Heart right ventricle (tissue), 16 donors: ENCODE data around the gene RNF130. TPM values are rescaled to one million over a fixed set of nuclear protein-coding genes. Genes with fewer than 3 reads are reported as not detected.

Experiments used
- ATAC-seq, 8 donors: fragments of 200-7000 bp; cut with Tn5 transposase; one replicate each; pipeline ENCODE4 v1.9.1; 2020; ENCODE audit warnings: mild to moderate bottlenecking in 8 of 8, moderate library complexity in 8 of 8, moderate number of reproducible peaks in 1 of 8
- DNase-seq, 2 donors: peaks; one replicate each; pipeline ENCODE4 v3.0.0-alpha.2; 2020
- H3K27ac ChIP-seq, 10 donors: fragments of 200-600 bp; sonication (generic) in 2 of 10; one replicate each; pipeline versions ENCODE4 v1.5.0 to v1.8.0; 2020 to 2022; ENCODE audit warnings: mild to moderate bottlenecking in 3 of 10
- H3K27me3 ChIP-seq, 7 donors: fragments of 200-600 bp; one replicate each; pipeline ENCODE4 v1.8.0; 2021 to 2022; ENCODE audit warnings: mild to moderate bottlenecking in 2 of 7
- H3K36me3 ChIP-seq, 9 donors: fragments of 200-600 bp; sonication (generic) in 1 of 9; one replicate each; pipeline versions ENCODE4 v1.5.0 to v1.8.0; 2020 to 2022; ENCODE audit warnings: mild to moderate bottlenecking in 2 of 9
- H3K4me1 ChIP-seq, 9 donors: fragments of 200-600 bp; sonication (generic) in 1 of 9; one replicate each; pipeline versions ENCODE4 v1.5.0 to v1.8.0; 2020 to 2022; ENCODE audit warnings: mild to moderate bottlenecking in 4 of 9
- H3K4me3 ChIP-seq, 10 donors: fragments of 200-600 bp; sonication (generic) in 2 of 10; one replicate each; pipeline versions ENCODE4 v1.5.0 to v1.8.0; 2020 to 2022; ENCODE audit warnings: mild to moderate bottlenecking in 7 of 10, moderate library complexity in 2 of 10
- H3K9me3 ChIP-seq, 11 donors: fragments of 200-600 bp in 10 of 11; sonication (generic) in 2 of 11; one replicate each; pipeline versions ENCODE4 v1.5.0 to v1.8.0; 2013 to 2022; ENCODE audit warnings: mild to moderate bottlenecking in 2 of 11, control low read depth in 1 of 11, moderate library complexity in 1 of 11
- CTCF ChIP-seq, 9 donors: fragments of 200-600 bp; sonication (generic) in 2 of 9; IDR thresholded peaks; one replicate each; pipeline versions ENCODE4 v1.5.0 to v1.8.0; 2021 to 2022; ENCODE audit warnings: antibody characterized with exemption in 9 of 9, mild to moderate bottlenecking in 5 of 9, moderate library complexity in 1 of 9
- WGBS, 2 donors: extraction: QIAGEN DNeasy Blood & Tissue Kit; methylation state at CpG; one replicate each; pipeline ENCODE4 v1.1.7; 2013; ENCODE audit warnings: inconsistent platforms in 1 of 2; 5-methylcytosine and 5-hydroxymethylcytosine counted together
- intact Hi-C, 10 donors: fragments of 100-400 bp; cut with DNase I; formaldehyde crosslinking; loops; one replicate each; pipeline versions ENCODE4 v1.11.1 to v1.14.2; 2022
- polyA plus RNA-seq, 2 donors: library from polyadenylated mRNA; stranded (reverse); fragments of 200-250 nt; gene quantifications; one replicate each; pipeline ENCODE4 v1.2.3, GENCODE V29; 2013
- total RNA-seq, 10 donors: library from RNA; stranded (reverse); fragmentation: NEBNext Ultra II Directional in 3 of 10; extraction: Animal tissue kit (Norgen Biotek cat#: 25700) in 3 of 10; gene quantifications; one replicate each; pipeline versions ENCODE4 v1.2.1 to v1.2.4, GENCODE V29; 2021 to 2023
- donor health status: Arrhythmogenic right ventricular cardiomyopathy.
- donor health status: ischemic (EF 13 %, LVEDD 7.1; RV severe dilation, severe dysfunction).
- donor health status: healthy with polysubstance abuse.
- donor health status: DM: no; HTN: yes; CAD: no.
- donor health status: DM: no; HTN: no; CAD: no.
- donor health status: ischemic (EF 25% LVEDD 6.9; RV normal size, moderate dysfunction).
- donor health status: ischemic (EF 25% LVEDD 5.7; RV mildly dilated, moderate dysfunction).
- donor health status: healthy.
- donor health status: DM: yes; HTN: yes; CAD: no.
- donor health status: Ischemic cardiomyopathy.
- donor health status: ischemic (EF 35%, LVEDD 5.7; RV mildly dilated, moderate dysfunction).
- donor health status: nonischemic (EF 11% LVEDD 7.7; RV severe dilation, severe dysfunction).
- donor health status: DM: yes; HTN: yes; CAD: no.
- donor health status: PGD.
- donor health status: ischemic (EF 29% LVEDD 5.4; RV normal size, mild dysfunction).
- donor health status: nonischemic (EF 23%, LVEDD 6.1; RV moderate dilation, normal function).

Gene RNF130
- total and polyA plus RNA-seq, 12 donors, result 21.9 to 55.8 (median 33.2) TPM

DNA sequence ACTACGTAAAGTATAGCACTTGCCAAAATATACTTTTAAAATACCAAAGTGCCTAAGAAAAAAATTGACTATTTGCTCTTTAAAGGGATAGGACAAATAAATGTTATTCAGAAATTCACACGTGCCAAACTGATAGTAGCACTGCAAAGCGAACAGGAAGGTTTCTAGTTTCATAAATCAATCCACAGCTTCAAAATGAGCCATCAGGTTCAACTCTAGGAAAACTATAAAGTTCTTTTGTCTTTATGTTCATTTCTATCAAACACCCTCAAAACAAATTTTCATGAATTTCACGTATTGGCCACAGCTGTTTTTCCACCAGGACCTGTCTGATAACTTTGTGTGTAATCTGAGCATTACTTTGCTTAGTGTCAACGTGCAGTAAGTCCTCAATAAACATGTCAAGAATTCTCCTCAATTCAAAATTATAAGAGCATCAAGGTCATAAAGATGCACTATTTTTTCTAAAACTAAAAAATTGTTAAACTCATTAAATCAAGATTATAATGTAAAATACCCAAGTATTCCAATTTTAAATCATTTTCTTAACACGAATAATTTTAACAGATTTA is 3.0 kb downstream of the RNF130 start:
- ATAC-seq (no peak), DNase-seq (no peak)
- intact Hi-C loops, result no loop called here
- Histone ChIP-seq H3K4me3 (no peak overlapping the region), H3K27me3 (no peaks in the 10 kb centered on the region), H3K9me3 (peaks cover 0 to 6% (median 0%) of the 10 kb centered on the region in 11 donors), H3K4me1 (peaks cover 0 to 40% (median 17%) of the 10 kb centered on the region in 9 donors), H3K27ac (peak overlapping the region in 1 of 10 donors; percentile 96), H3K36me3 (no peaks in the 10 kb centered on the region)
- no peak for TF ChIP-seq CTCF (IDR thresholded peaks at IDR 0.05)
- 70 to 72% methylated on average over 6 of the region's 6 CpGs for whole genome bisulfite sequencing, 2 donors

GRCh38 chr5:180067986-180068385 is 3.6 kb downstream of the RNF130 start:
- Histone ChIP-seq H3K4me3 (no peak overlapping the region), H3K27ac (no peak overlapping the region), H3K4me1 (peaks cover 0 to 40% (median 17%) of the 10 kb centered on the region in 9 donors), H3K27me3 (no peaks in the 10 kb centered on the region), H3K9me3 (peaks cover 0 to 6% (median 0%) of the 10 kb centered on the region in 11 donors), H3K36me3 (no peaks in the 10 kb centered on the region)
- DNase-seq (no peak), ATAC-seq (no peak)
- TF ChIP-seq CTCF (IDR thresholded peaks at IDR 0.05), result no peak
- 82 to 86% methylated on average over 4 of the region's 4 CpGs for WGBS, 2 donors
- intact Hi-C loops, result no loop called here

GRCh38 chr5:180060192-180060591 is 11.4 kb downstream of the RNF130 start:
- H3K27ac ChIP-seq, result no peak overlapping the region
- no peaks in the 10 kb centered on the region for H3K27me3 ChIP-seq
- intact Hi-C loops, result no loop called here
- H3K9me3 ChIP-seq, result no peaks in the 10 kb centered on the region
- H3K4me1 ChIP-seq, result peaks cover 0 to 19% (median 0%) of the 10 kb centered on the region in 9 donors
- ATAC-seq (no peak), DNase-seq (no peak)
- WGBS, 2 donors, result 97 to 98% methylated on average over 7 of the region's 7 CpGs
- no peak for TF ChIP-seq CTCF (IDR thresholded peaks at IDR 0.05)
- H3K36me3 ChIP-seq, result no peaks in the 10 kb centered on the region
- no peak overlapping the region for H3K4me3 ChIP-seq

GRCh38 chr5:180059326-180059725 is 12.2 kb downstream of the RNF130 start:
- intact Hi-C loops, result no loop called here
- Histone ChIP-seq H3K4me1 (peaks cover 0 to 19% (median 0%) of the 10 kb centered on the region in 9 donors), H3K4me3 (no peak overlapping the region), H3K9me3 (no peaks in the 10 kb centered on the region), H3K36me3 (no peaks in the 10 kb centered on the region), H3K27me3 (no peaks in the 10 kb centered on the region), H3K27ac (no peak overlapping the region)
- TF ChIP-seq CTCF (IDR thresholded peaks at IDR 0.05), result no peak
- ATAC-seq (no peak), DNase-seq (no peak)
- WGBS, 2 donors, result 85 to 86% methylated on average over 6 of the region's 6 CpGs
